Uterus (tissue), 2 donors: Measurements from ENCODE around the gene HAVCR1.

ENCODE experiments used
- POLR2A ChIP-seq, 2 donors: fragments of 450-650 bp; IDR thresholded peaks; one replicate each; pipeline ENCODE4 v1.6.1; 2016; ENCODE audit warnings: antibody characterized with exemption in 2 of 2, mild to moderate bottlenecking in 1 of 2, moderate library complexity in 1 of 2
- TF ChIP-seq, protein P1 (sequence below), 4 experiments: fragments of 200-600 bp in 2 of 4; fragments of 450-650 bp in 2 of 4; sonication (generic) in 2 of 4; IDR thresholded peaks; one replicate each; pipeline ENCODE4 v1.5.1; 2016 to 2019; ENCODE audit warnings: antibody characterized with exemption in 4 of 4, mild to moderate bottlenecking in 2 of 4, moderate library complexity in 1 of 4

- TF ChIP-seq, protein P1, sequence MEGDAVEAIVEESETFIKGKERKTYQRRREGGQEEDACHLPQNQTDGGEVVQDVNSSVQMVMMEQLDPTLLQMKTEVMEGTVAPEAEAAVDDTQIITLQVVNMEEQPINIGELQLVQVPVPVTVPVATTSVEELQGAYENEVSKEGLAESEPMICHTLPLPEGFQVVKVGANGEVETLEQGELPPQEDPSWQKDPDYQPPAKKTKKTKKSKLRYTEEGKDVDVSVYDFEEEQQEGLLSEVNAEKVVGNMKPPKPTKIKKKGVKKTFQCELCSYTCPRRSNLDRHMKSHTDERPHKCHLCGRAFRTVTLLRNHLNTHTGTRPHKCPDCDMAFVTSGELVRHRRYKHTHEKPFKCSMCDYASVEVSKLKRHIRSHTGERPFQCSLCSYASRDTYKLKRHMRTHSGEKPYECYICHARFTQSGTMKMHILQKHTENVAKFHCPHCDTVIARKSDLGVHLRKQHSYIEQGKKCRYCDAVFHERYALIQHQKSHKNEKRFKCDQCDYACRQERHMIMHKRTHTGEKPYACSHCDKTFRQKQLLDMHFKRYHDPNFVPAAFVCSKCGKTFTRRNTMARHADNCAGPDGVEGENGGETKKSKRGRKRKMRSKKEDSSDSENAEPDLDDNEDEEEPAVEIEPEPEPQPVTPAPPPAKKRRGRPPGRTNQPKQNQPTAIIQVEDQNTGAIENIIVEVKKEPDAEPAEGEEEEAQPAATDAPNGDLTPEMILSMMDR (IDR thresholded peaks at IDR 0.05): no peak
- TF ChIP-seq POLR2A (IDR thresholded peaks at IDR 0.05): no peak
These were observed 33.7 kb downstream of the HAVCR1 start for GRCh38 chr5:157025093-157025698.
